Activated CD4-positive, CD25-positive, alpha-beta regulatory T cell treated with anti-CD3 and anti-CD28 coated beads, Interleukin-2, amount 50 U/mL, for 24 hours (primary cell): ENCODE results near the gene NACC1.

Experiments
- ATAC-seq, 2 donors: fragments of 150-1000 bp; cut with Tn5 transposase; one replicate each; pipeline ENCODE4 v1.10.0; 2021; ENCODE audit warnings: mild to moderate bottlenecking in 1 of 2, moderate library complexity in 1 of 2

Gene NACC1

DNA sequence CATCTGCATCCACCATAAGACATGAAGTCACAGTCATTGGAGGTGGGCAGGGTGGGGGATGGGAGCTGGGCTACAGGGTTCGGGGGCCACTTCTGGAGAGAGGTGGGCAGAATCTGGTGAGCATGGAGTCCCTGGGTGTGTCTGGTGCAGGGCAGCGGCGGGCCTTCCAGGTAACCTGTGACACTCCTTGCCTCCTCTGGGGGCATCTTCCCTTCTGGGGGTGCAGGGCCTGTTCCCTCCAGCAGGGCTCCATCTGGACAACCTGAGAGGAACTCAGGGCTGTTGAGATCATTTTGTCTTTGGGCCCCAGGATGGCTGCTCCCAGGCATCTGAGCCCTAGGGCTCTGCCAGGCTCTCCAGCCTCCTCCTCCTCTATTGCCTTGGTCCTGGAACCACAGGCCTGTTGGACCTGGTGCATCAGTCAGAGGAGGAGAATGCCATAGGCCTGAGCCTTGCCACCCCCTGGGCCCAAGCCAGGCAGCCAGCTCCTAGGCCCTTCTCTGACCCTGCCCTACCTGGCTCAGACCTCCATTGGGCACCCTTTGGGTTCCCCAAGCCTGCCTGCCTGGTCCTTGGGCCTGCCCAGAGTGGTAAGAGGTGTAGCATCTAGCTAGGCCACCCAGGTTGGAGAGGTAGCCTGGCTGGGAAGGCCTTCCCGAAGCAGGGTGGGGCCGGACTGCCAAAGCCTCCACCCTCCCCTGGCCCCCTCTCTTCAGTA is 28.8 kb upstream of the NACC1 start:
- peak in 1 of 2 donors; percentile 42 for ATAC-seq

- no peak for ATAC-seq
Observed at GRCh38 chr19:13089857-13090507, 28.1 kb upstream of the NACC1 start.

DNA sequence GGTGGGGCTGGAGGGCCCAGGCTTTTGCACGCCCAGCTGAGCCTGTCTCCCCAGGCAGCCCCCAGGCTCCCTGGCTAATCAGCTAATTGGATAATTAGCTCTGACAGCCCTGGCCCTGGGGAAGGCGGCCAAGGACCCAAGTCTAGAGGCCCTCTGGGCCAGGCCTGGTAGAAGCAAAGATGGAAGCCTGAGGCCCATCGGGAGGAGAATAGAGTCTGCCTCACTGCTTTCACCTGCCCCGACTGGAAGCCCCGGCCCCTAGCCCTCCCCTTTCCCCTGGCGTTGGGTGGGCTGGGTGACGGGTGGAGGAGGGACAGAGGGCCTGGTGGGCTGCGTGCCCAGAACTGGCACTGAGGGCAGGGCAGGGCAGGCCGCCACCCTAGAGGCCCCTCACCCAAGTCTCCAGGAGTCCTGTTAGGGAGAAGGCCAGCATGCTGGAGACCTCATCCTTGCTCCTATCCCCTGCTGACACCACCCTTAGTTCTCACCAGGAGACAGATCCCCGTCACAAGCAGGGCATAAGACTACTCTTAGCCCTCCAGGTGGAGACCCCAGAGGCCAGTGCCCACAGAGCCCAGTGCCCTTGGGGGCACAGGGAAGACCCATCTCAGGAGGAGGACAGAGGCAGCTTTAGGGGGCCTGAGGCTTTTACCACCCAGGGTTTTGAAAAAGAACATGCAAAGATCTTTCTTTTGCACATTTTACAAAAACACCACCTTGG is 27.4 kb upstream of the NACC1 start:
- no peak for ATAC-seq

DNA sequence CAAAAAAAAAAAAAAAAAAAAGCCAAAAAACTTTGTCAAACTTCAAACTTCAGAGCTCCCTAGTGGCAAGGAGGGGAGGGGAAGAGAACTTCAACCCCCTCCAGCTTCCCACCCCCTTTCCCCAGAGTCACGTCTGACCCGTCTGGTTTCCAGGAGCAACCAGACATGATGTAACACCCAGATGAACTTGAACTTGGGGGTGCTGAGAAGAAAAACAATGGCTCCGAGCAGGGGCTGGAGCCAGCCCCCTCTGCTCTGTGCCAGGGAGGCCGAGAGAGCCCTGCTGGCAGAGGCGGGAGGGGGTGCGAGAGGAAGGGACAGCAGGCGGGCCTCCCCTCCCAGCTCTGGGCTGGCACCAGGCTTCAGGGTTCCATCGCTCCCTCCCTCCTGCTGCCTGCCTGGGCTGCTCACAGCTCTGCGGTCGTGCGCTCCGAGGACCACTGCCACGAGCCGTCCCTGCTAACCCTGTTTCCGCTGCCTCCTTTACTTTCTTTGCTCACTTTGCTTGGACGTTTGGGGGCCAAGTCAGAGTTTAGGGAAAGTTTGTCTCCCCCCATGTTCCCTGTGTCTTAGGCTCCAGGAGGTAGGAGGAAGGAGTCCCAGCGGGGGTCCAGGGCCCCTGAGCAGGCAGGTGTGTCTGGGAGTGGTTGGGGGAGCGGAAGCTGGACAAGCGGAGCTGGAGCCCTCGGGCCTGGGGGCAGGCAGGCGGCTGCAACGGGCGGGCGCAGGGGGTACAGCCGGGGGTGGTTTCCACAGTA is 26.5 kb upstream of the NACC1 start:
- no peak for ATAC-seq

DNA sequence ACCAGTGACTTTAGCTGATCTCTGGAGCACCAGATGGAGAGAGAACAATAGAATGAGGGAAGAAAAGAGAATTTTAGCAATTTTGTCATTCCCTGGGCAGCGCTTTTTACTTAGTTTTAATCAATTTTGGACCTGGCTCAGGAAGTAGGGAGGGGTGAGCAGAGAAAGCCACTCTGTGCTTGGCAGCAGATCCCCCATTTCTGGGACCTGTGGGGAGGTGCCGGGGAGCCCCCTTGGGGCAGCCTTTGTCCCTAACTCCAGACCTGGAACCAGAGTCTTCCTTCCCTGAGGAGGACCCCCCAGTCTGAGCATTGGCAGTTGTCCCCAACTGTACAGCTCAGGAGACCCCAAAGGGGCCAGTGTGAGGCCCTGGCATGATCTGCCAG is 25.9 kb upstream of the NACC1 start:
- ATAC-seq = no peak

DNA sequence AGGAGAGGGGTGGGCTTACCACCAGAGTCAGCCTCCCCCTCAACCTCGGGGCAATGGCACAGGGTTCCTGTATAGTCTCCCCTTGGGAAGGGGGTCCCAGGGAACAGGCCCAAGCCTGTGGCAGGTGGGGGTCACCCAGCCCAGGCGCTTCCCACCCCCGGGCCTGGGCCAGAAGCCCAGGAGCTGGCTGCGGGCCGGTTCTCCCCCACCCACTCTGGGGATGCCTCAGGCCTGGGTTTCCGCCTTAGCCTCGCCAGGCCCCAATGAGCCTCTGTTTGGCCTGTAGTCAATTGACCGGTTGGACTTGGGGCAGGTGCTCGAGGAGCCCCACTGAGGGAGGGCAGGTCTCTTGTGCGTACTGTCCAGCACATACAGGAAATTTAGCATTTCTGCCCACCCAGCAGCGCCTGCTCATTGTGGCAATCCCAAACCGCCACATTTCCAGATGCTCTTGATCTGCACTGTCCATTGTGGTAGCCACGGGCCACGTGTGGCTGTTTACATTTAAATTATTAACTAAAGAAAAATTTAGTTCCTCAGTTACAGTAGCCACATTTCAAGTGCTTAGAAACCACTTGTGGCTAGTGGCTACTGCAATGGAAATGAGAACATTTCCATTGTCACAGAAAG is 25.3 kb upstream of the NACC1 start:
- ATAC-seq = no peak

GRCh38 chr19:13093407-13094105 is 24.5 kb upstream of the NACC1 start:
- peak; percentile 78 for ATAC-seq

GRCh38 chr19:13094106-13094504 is 24.0 kb upstream of the NACC1 start:
- ATAC-seq = no peak

DNA sequence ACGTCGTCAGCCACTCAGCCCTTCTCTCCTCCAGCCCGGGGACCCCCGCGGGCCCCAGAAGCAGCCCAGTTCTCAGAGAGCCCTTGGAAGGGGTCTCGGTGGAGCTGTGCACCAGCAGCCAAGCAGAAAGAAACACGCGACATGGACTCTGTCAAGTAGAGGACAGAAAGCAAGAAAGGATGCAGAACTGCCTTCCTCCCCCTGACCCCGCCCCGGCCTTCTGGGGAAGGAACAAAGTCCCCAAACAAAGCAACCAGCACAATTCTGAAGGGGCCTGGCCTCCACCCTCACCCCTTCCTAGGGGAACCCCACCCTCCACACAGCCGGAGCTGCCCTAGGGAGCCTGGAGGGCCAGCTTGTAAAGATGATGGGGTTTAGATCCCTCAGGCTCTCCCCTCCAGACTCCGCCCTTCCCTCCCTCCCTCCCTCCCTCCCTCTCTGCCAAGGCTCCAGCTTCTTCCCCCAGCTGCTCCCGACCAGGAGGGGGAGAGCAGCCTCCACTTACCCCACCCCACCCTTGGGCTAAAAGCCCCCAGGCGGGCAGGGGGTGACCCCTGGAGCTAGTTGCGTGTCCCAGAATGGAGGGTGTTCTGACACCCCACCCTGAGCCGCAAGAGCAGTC is 23.2 kb upstream of the NACC1 start:
- no peak for ATAC-seq

GRCh38 chr19:13095393-13095784 is 22.7 kb upstream of the NACC1 start:
- ATAC-seq = no peak

- no peak for ATAC-seq
Observed at GRCh38 chr19:13095934-13096927, 21.8 kb upstream of the NACC1 start.

- ATAC-seq = no peak
Observed at GRCh38 chr19:13097033-13097462, 21.0 kb upstream of the NACC1 start.

DNA sequence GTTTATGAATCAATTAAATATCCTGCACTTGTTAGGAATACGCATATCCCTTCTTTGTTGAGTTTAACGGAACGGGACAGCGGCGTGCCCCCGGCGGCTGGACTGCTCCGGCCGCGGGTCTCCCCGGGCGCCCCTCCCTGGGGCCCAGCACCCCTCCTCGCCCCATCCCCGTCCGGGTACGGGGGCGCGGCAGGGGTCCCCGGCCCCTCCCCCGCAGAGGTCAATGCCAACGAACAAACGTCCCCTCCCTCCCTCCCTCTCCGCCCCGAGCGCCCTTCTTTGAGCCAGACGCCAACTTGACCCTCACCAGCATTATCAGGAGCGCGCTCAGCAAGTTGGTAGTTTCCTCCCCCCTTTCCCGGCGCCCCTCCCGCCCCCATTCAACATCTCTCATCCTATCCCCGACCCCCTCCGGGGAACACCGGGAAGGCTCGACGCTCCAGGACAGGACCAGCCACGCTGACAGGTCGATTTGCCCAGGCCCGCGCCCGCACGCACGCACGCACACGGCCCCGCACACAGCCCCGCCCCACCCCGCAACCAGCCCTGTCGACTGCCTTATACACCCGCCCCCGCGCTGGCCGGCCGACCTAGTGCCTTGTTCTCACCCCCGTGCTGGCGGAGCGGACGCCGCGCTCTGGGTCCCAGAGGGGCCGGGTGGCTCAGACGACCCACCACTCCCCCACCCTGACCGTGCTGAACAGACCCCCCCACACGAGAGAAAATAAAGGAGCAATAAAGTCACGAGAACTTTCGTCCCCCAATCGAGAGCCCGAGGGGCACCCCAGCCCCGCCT is 20.4 kb upstream of the NACC1 start:
- ATAC-seq = no peak

DNA sequence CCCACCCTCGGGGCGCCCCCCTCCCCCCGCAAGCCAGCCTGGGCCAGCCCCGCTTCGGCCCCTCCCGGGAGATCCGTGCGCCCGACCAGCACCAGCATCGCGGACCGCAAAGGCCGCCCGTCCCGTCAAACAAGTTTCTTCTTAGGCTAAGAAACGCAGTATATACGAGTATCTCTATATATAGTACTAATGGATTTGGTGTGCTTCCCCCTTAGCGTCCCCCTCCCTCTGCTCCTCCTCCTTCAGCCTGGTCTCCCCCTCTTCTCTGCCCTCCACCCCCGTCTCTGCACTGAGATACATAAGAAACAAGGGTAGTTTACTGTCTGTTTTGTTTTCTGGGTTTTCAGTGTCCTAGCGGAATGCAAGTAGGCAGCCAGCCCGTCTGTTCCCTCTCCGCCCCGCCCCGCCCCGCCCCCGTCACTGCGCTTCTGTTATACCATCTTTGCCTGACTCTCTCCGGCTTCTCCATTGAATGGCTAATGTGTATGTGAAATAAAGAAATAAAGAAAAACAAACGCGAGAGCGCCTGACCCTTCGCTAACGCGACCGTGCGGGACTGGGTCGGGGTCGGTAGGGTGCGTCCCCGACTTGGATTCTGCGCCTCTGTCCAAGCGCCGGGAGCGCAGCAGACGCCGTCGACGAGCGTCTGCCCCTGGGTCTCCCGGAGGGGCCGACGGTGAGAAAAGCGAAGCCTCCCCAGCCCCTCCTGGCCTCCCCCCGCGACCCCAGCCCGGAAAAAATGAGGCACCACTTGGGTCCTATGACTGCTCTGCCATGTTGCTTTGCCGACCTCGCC is 19.6 kb upstream of the NACC1 start:
- no peak for ATAC-seq

DNA sequence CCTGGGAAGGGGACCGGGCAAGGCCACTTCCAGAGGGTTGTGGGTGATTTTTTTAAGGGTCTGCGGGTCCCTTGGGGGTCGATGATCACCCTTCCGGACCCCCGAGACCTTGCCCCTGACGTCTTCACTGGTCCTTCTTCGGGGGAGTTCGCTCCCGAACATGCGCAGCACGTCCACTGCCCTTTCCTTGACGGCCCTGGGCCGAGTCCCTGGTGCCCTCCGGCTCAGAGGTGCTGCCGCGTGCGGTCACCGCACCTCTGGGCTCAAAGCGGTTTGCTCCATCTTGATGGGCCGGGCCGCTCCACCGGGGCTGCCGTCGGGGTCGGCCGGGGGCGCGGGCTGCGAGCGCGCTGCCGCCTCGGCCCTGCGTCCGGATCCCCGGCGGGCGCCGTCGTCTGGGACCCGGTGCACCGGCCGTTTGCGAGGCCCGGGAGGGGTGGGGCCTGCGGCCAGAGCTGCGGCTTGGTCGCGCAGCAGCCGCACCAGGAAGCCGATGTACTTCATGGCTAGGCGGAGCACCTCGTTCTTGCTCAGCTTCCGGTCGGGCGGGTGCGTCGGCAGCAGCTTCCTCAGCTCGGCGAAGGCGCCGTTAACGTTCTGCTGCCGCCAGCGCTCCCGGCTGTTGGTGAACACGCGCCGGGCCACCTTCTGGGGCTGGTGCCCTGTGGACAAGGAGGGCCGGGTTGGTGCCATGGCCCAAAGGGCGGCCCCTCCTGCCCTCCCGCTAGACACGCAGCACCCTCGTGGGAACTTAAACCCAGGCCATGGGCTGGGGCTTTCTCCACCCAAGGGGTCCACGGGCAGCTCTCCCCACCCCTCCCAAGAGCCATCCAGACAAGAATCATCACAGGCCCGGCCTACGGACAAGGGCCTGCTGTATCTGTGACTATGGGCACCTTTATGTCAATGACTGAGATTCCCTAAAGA is 18.7 kb upstream of the NACC1 start:
- ATAC-seq = peak; percentile 47 to 50

GRCh38 chr19:13100031-13100588 is 18.0 kb upstream of the NACC1 start:
- ATAC-seq = peak; percentile 77 to 81
